Erythroblast (primary cell): Measurements from ENCODE around the gene ERLIN1.

Experiments
- GATA1 ChIP-seq: IDR thresholded peaks from 2 replicates; pipeline ENCODE4 v1.6.1; 2011; ENCODE audit warnings: low read depth, mild to moderate bottlenecking, control low read depth, low read length, moderate library complexity
- POLR2A ChIP-seq: IDR thresholded peaks from 2 replicates; pipeline ENCODE4 v1.6.1; 2011; ENCODE audit warnings: mild to moderate bottlenecking, low read length

DNA sequence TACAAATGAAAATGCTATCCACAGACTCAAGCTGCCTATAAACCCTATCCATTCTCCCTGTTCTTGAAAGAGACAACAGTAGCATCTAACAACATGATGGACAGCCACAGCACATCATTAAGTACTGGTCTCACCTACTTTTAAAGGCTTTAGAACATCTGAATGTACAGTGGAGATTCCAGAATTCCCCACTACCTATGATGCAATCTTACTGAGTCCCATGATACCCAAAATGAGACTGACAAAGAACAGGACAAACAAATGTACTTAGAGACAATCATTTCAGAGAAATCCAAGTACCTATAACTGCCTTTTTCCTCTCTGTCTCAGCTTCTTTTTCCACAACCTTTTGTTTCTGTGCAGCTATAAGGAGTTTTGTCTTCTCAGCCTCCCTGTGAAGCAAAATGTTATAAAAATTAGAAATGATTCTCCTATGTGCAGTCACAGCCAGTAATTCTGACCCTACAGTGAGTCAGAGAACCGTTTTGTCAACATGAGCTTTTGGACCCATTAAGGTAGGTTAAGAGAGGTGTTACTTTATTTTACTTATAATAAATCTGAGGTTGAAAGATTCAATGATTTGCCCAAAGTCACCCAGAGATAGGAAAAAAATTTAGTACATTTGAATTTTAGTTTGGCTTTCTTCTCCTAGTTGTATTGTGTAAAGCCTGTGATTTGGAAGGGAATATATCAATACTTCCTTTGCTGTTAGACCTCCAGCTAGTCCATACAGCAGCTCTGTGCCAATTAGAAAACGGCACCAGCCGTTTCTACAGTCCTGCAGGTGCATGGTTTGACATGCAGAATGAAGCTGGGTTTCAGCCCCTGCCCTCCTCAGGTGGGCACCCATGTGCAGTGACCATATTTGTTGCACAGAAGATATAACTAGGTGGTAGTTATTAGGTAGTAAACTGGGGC lies 21.9 kb downstream of the ERLIN1 start:
- no peak for TF ChIP-seq POLR2A
- no peak for TF ChIP-seq GATA1
